T-helper 22 cell (primary cell): Measurements from ENCODE around the gene CPE.

Experiments used
- DNase-seq: peaks from one replicate; pipeline ENCODE4 v3.0.0-alpha.2; 2020; ENCODE audit warnings: low read depth

CPE gene

GRCh38 chr4:165512424-165512823, 133.6 kb downstream of the CPE start:
- DNase-seq = no peak

GRCh38 chr4:165514739-165515138, 135.9 kb downstream of the CPE start:
- no peak for DNase-seq

- DNase-seq = no peak
Observed at GRCh38 chr4:165515201-165515600, 136.4 kb downstream of the CPE start.

GRCh38 chr4:165516281-165516833, 137.5 kb downstream of the CPE start:
- no peak for DNase-seq

GRCh38 chr4:165517216-165517615, 138.4 kb downstream of the CPE start:
- DNase-seq = no peak

GRCh38 chr4:165518024-165518616, 139.3 kb downstream of the CPE start:
- DNase-seq = no peak

GRCh38 chr4:165518686-165519085, 139.9 kb downstream of the CPE start:
- DNase-seq = no peak

GRCh38 chr4:165519591-165519990, 140.8 kb downstream of the CPE start:
- DNase-seq = no peak

GRCh38 chr4:165520086-165520485, 141.3 kb downstream of the CPE start:
- DNase-seq = no peak

- DNase-seq = no peak
Observed at GRCh38 chr4:165522050-165522449, 143.2 kb downstream of the CPE start.

GRCh38 chr4:165524532-165525190, 145.9 kb downstream of the CPE start:
- no peak for DNase-seq

- no peak for DNase-seq
Observed at GRCh38 chr4:165532976-165533375, 154.2 kb downstream of the CPE start.

GRCh38 chr4:165537028-165537648, 158.3 kb downstream of the CPE start:
- DNase-seq = no peak

- DNase-seq = no peak
Observed at GRCh38 chr4:165539801-165540200, 161.0 kb downstream of the CPE start.

GRCh38 chr4:165540206-165540830, 161.5 kb downstream of the CPE start:
- DNase-seq = no peak

GRCh38 chr4:165541851-165542459, 163.1 kb downstream of the CPE start:
- DNase-seq = no peak

GRCh38 chr4:165542476-165542875, 163.7 kb downstream of the CPE start:
- no peak for DNase-seq
